ENCODE results near the gene TAPT1. TPM values are rescaled to one million over a fixed set of nuclear protein-coding genes. Genes with fewer than 3 reads are reported as not detected.
A peak's percentile ranks its signal among the peaks of the same experiment; 100 is the strongest.

The TAPT1 gene
- total RNA-seq, 1 experiment from 2014 or later = 23.7 TPM

- intact Hi-C loops (cut with micrococcal nuclease; ENCODE audit: unreplicated experiment) = no loop called here
- CTCF ChIA-PET = no interaction called here
Measured at GRCh38 chr4:16133406-16133805, 92.9 kb downstream of the TAPT1 start.

GRCh38 chr4:16131293-16131692 lies 95.0 kb downstream of the TAPT1 start:
- Histone ChIP-seq H3K27me3 (replicated peaks; ENCODE audit: control insufficient read depth, insufficient read depth, low read length) (no peaks in the 10 kb centered on the region), H3K9me3 (no peaks in the 10 kb centered on the region; the same call in 1 of the 2 replicates), H3K36me3 (ENCODE audit: control insufficient read depth, insufficient read depth, low read length) (no peaks in the 10 kb centered on the region), H3K4me3 (ENCODE audit: low read depth, low read length) (no peak overlapping the region), H3K4me1 (peaks cover 26% of the 10 kb centered on the region)
- peaks cover 5% of the 10 kb centered on the region for H3K36me3 Mint-ChIP-seq (ENCODE audit: insufficient read depth, unreplicated experiment)
- H3K4me1 Mint-ChIP-seq (ENCODE audit: low read depth, unreplicated experiment) = peaks cover 34% of the 10 kb centered on the region
- no TSS peak for BruUV-seq (replicated peaks)
- H3K27me3 Mint-ChIP-seq (ENCODE audit: insufficient read depth, unreplicated experiment) = no peaks in the 10 kb centered on the region
- TF ChIP-seq CTCF (IDR thresholded peaks at IDR 0.05; ENCODE audit: insufficient read depth in 1 of 2, low read depth in 1 of 2, low read length in 1 of 2, severe bottlenecking in 1 of 2, unreplicated experiment in 1 of 2) = no peak
- no peak overlapping the region for H3K27ac Mint-ChIP-seq (ENCODE audit: unreplicated experiment)
- CTCF ChIA-PET = no interaction called here
- POLR2A ChIA-PET = no interaction called here
- DNase-seq = no peak
- H3K9me3 Mint-ChIP-seq (ENCODE audit: unreplicated experiment) = peaks cover 14% of the 10 kb centered on the region
- H3K4me3 Mint-ChIP-seq (ENCODE audit: unreplicated experiment) = no peak overlapping the region
- intact Hi-C loops (cut with micrococcal nuclease; ENCODE audit: unreplicated experiment) = no loop called here

More at GRCh38 chr4:16133406-16133805, 92.9 kb downstream of the TAPT1 start:
- no TSS peak for BruUV-seq (replicated peaks)
- Mint-ChIP-seq H3K4me3 (ENCODE audit: unreplicated experiment) (no peak overlapping the region), H3K4me1 (ENCODE audit: low read depth, unreplicated experiment) (peaks cover 17% of the 10 kb centered on the region), H3K27ac (ENCODE audit: unreplicated experiment) (no peak overlapping the region), H3K36me3 (ENCODE audit: insufficient read depth, unreplicated experiment) (peaks cover 5% of the 10 kb centered on the region), H3K9me3 (ENCODE audit: unreplicated experiment) (peaks cover 14% of the 10 kb centered on the region), H3K27me3 (ENCODE audit: insufficient read depth, unreplicated experiment) (no peaks in the 10 kb centered on the region)
- DNase-seq = no peak
- H3K9me3 ChIP-seq = no peaks in the 10 kb centered on the region; the same call in 1 of the 2 replicates
- peaks cover 19% of the 10 kb centered on the region for H3K4me1 ChIP-seq
- no peak for TF ChIP-seq CTCF (IDR thresholded peaks at IDR 0.05; ENCODE audit: insufficient read depth in 1 of 2, low read depth in 1 of 2, low read length in 1 of 2, severe bottlenecking in 1 of 2, unreplicated experiment in 1 of 2)
- no peaks in the 10 kb centered on the region for H3K27me3 ChIP-seq (replicated peaks; ENCODE audit: control insufficient read depth, insufficient read depth, low read length)
- no peak overlapping the region for H3K4me3 ChIP-seq (ENCODE audit: low read depth, low read length)
- POLR2A ChIA-PET = no interaction called here
- H3K36me3 ChIP-seq (ENCODE audit: control insufficient read depth, insufficient read depth, low read length) = no peaks in the 10 kb centered on the region

DNA sequence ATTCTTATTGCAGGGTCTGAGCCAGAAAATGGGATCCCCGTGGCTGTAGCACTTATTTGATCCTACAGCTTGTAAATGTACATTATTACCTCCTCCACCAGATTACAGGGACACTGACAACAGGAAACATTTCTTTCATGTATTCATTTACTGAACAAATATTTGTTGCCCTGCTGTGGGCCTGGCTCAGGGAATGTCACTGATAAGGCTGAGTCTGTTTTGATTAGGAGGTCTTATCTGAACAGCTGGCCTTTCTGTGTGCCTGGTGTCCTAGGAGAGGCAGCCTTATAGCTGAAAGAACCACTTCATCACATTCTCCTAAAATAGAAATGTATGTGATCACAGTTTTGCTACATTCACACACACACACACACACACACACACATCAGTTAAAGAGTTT lies 96.9 kb downstream of the TAPT1 start:
- no peak for TF ChIP-seq CTCF (IDR thresholded peaks at IDR 0.05; ENCODE audit: insufficient read depth in 1 of 2, low read depth in 1 of 2, low read length in 1 of 2, severe bottlenecking in 1 of 2, unreplicated experiment in 1 of 2)
- no TSS peak for BruUV-seq (replicated peaks)
- POLR2A ChIA-PET = interaction anchor here (1.2 kb wide), 1 partner anchor 46 kb away, joined by 4 read pairs; the partner anchor contains the start of gene PROM1

More for the DNA sequence above, 96.9 kb downstream of the TAPT1 start:
- H3K36me3 Mint-ChIP-seq (ENCODE audit: insufficient read depth, unreplicated experiment) = peaks cover 2% of the 10 kb centered on the region
- no peaks in the 10 kb centered on the region for H3K27me3 Mint-ChIP-seq (ENCODE audit: insufficient read depth, unreplicated experiment)
- H3K4me3 Mint-ChIP-seq (ENCODE audit: unreplicated experiment) = no peak overlapping the region
- H3K4me1 ChIP-seq = peaks cover 27% of the 10 kb centered on the region
- no peak overlapping the region for H3K27ac Mint-ChIP-seq (ENCODE audit: unreplicated experiment)
- peaks cover 6% of the 10 kb centered on the region for H3K9me3 Mint-ChIP-seq (ENCODE audit: unreplicated experiment)
- intact Hi-C loops (cut with micrococcal nuclease; ENCODE audit: unreplicated experiment) = loop anchor here (1.0 to 5.0 kb wide), 4 partner anchors 19 to 95 kb away; partner anchors contain the start of gene PROM1
- peaks cover 38% of the 10 kb centered on the region for H3K4me1 Mint-ChIP-seq (ENCODE audit: low read depth, unreplicated experiment)
- H3K9me3 ChIP-seq = no peaks in the 10 kb centered on the region
- CTCF ChIA-PET = interaction anchor here (0.7 to 1.6 kb wide), 3 partner anchors 28 to 100 kb away, joined by 3 to 7 read pairs (median 6); no protein-coding TSS in a partner anchor
- DNase-seq = peak; percentile 77 to 80
- H3K36me3 ChIP-seq (ENCODE audit: control insufficient read depth, insufficient read depth, low read length) = no peaks in the 10 kb centered on the region
- H3K4me3 ChIP-seq (ENCODE audit: low read depth, low read length) = no peak overlapping the region
- H3K27me3 ChIP-seq (replicated peaks; ENCODE audit: control insufficient read depth, insufficient read depth, low read length) = no peaks in the 10 kb centered on the region
